Measurements from ENCODE around the gene DPP7. TPM values are rescaled to one million over a fixed set of nuclear protein-coding genes. Genes with fewer than 3 reads are reported as not detected.

DPP7 gene
- total and polyA plus RNA-seq, 10 of the 15 experiments (the other 5 are each of a cell fraction or from before 2014, with no cell fraction given) = 0.68 to 245 (median 106) TPM

GRCh38 chr9:137126786-137127185 lies 12.3 kb upstream of the DPP7 start:
- Histone ChIP-seq H4K20me1 (ENCODE audit: control insufficient read depth, insufficient read depth) (no peaks in the 10 kb centered on the region), H3K27ac (ENCODE audit: control insufficient read depth, insufficient read depth) (peak overlapping the region; percentile 82), H3K4me2 (ENCODE audit: control insufficient read depth, insufficient read depth) (peak overlapping the region; percentile 91), H3K36me3 (ENCODE audit: control insufficient read depth in 2 of 2, insufficient read depth in 2 of 2, low read length in 1 of 2) (no peaks in the 10 kb centered on the region), H3K27me3 (replicated peaks in 1 of 2; ENCODE audit: control insufficient read depth in 2 of 2, insufficient read depth in 2 of 2, low read length in 1 of 2) (no peaks in the 10 kb centered on the region), H3K4me1 (ENCODE audit: control insufficient read depth, insufficient read depth, low read length) (peaks cover 34% of the 10 kb centered on the region), H3K4me3 (peak overlapping the region; percentile 72), H3K79me2 (ENCODE audit: control insufficient read depth, insufficient read depth, low read length) (peaks cover 35% of the 10 kb centered on the region), H2AFZ (ENCODE audit: control insufficient read depth, low read depth, low read length) (no peak overlapping the region), H3K9me3 (replicated peaks; ENCODE audit: control insufficient read depth, insufficient read depth, low read length) (no peaks in the 10 kb centered on the region), H3K9ac (ENCODE audit: control insufficient read depth, insufficient read depth, low read length) (peak overlapping the region; percentile 85)
- BruUV-seq (replicated peaks) = no TSS peak
- TF ChIP-seq MAX (IDR thresholded peaks at IDR 0.05; ENCODE audit: low read depth, low read length) (no peak), SMC3 (IDR thresholded peaks at IDR 0.05; ENCODE audit: borderline replicate concordance, low read length) (no peak), RELB (IDR thresholded peaks at IDR 0.05; ENCODE audit: low read depth) (no peak), WRNIP1 (IDR thresholded peaks at IDR 0.05; ENCODE audit: borderline replicate concordance, low read depth, low read length) (no peak), EGR1 (IDR thresholded peaks at IDR 0.05; ENCODE audit: borderline replicate concordance in 1 of 2, low read depth in 2 of 2, low read length in 2 of 2) (no peak), SKIL (IDR thresholded peaks at IDR 0.05; ENCODE audit: low read depth, poor library complexity, severe bottlenecking) (no peak), GATAD2B (conservative IDR thresholded peaks at IDR 0.05; ENCODE audit: low read depth) (no peak), ZBED1 (IDR thresholded peaks at IDR 0.05; ENCODE audit: borderline replicate concordance) (no peak), ZNF24 (IDR thresholded peaks at IDR 0.05) (no peak)
- ChIA-PET RAD21 (ENCODE audit: unreplicated experiment) (interaction anchor here (1.1 to 2.6 kb wide), 4 partner anchors 24 to 96 kb away, joined by 5 to 29 read pairs (median 9); partner anchors contain the start of gene RNF208), SMC1A (ENCODE audit: uncharacterized antibody, unreplicated experiment) (interaction anchor here (1.3 to 2.3 kb wide), 4 partner anchors 24 to 100 kb away, joined by 3 to 19 read pairs (median 4); partner anchors contain the start of genes MAN1B1 and RNF224), CTCF (interaction anchor here (0.8 to 4.7 kb wide), 4 partner anchors 24 to 74 kb away, joined by 4 to 20 read pairs (median 6); partner anchors contain the start of gene TPRN), POLR2A (interaction anchor here (0.6 to 7.7 kb wide), 10 partner anchors 12 to 346 kb away, joined by 3 to 166 read pairs (median 8); partner anchors contain the start of genes ANAPC2, RNF208, SSNA1 and TPRN)
- intact Hi-C loops (cut with micrococcal nuclease; ENCODE audit: unreplicated experiment) = loop anchor here (5.0 kb wide), 1 partner anchor 61 kb away; the partner anchor contains the start of genes ANAPC2 and SSNA1
- 1% methylated on average over 3 of the region's 3 CpGs for WGBS (ENCODE audit: insufficient coverage, insufficient replicate concordance, low lambda C conversion rate, missing lambda C conversion rate)
- DNase-seq (ENCODE audit: low read depth, low spot score) (no peak), FAIRE-seq (peak; percentile 38), ATAC-seq (no peak)
- in situ Hi-C loops (cut with MboI) = no loop called here
